Measurements from ENCODE around the gene TBX2. TPM values are rescaled to one million over a fixed set of nuclear protein-coding genes. Genes with fewer than 3 reads are reported as not detected.

The TBX2 gene
- polyA plus RNA-seq, 2 donors = 5.6 to 6.2 TPM

- no peaks in the 10 kb centered on the region for H3K36me3 ChIP-seq (ENCODE audit: control insufficient read depth in 2 of 2, insufficient read depth in 2 of 2, low read length in 1 of 2)
- peak overlapping the region; percentile 86 for H3K27ac ChIP-seq (ENCODE audit: low read depth in 2 of 2, low read length in 1 of 2)
- 4 to 13% methylated on average over 17 to 29 of the region's 29 CpGs for WGBS, 2 donors
- no peaks in the 10 kb centered on the region for H3K9me3 ChIP-seq (ENCODE audit: control insufficient read depth in 2 of 2, insufficient read depth in 1 of 2, low read depth in 1 of 2, low read length in 1 of 2)
- peaks cover 0 to 4% of the 10 kb centered on the region in 2 donors for H3K27me3 ChIP-seq (ENCODE audit: control insufficient read depth in 1 of 2, insufficient read depth in 2 of 2, low read length in 2 of 2)
- peaks cover 0 to 3% of the 10 kb centered on the region in 2 donors for H3K4me1 ChIP-seq (ENCODE audit: control insufficient read depth in 2 of 2, insufficient read depth in 2 of 2, low read length in 1 of 2)
- peak overlapping the region; percentile 50 to 60 for H3K4me3 ChIP-seq (ENCODE audit: low read depth in 1 of 2, low read length in 2 of 2)
Measured at GRCh38 chr17:61411011-61411260, 11.3 kb downstream of the TBX2 start.

- H3K27ac ChIP-seq (ENCODE audit: low read depth in 2 of 2, low read length in 1 of 2) = peak overlapping the region; percentile 86
- peaks cover 0 to 4% of the 10 kb centered on the region in 2 donors for H3K27me3 ChIP-seq (ENCODE audit: control insufficient read depth in 1 of 2, insufficient read depth in 2 of 2, low read length in 2 of 2)
Measured at GRCh38 chr17:61411261-61412142, 11.9 kb downstream of the TBX2 start.

GRCh38 chr17:61412143-61412859, 12.7 kb downstream of the TBX2 start:
- H3K27me3 ChIP-seq (ENCODE audit: control insufficient read depth in 1 of 2, insufficient read depth in 2 of 2, low read length in 2 of 2) = peaks cover 0 to 4% of the 10 kb centered on the region in 2 donors
- peaks cover 0 to 9% of the 10 kb centered on the region in 2 donors for H3K4me1 ChIP-seq (ENCODE audit: control insufficient read depth in 2 of 2, insufficient read depth in 2 of 2, low read length in 1 of 2)
- peak overlapping the region; percentile 86 for H3K27ac ChIP-seq (ENCODE audit: low read depth in 2 of 2, low read length in 1 of 2)
- no peaks in the 10 kb centered on the region for H3K36me3 ChIP-seq (ENCODE audit: control insufficient read depth in 2 of 2, insufficient read depth in 2 of 2, low read length in 1 of 2)
- peak overlapping the region; percentile 50 to 60 for H3K4me3 ChIP-seq (ENCODE audit: low read depth in 1 of 2, low read length in 2 of 2)
- H3K9me3 ChIP-seq (ENCODE audit: control insufficient read depth in 2 of 2, insufficient read depth in 1 of 2, low read depth in 1 of 2, low read length in 1 of 2) = no peaks in the 10 kb centered on the region
- WGBS, 2 donors = 0 to 1% methylated on average over 64 to 69 of the region's 69 CpGs

More at GRCh38 chr17:61411261-61412142, 11.9 kb downstream of the TBX2 start:
- peak overlapping the region; percentile 50 to 60 for H3K4me3 ChIP-seq (ENCODE audit: low read depth in 1 of 2, low read length in 2 of 2)
- H3K36me3 ChIP-seq (ENCODE audit: control insufficient read depth in 2 of 2, insufficient read depth in 2 of 2, low read length in 1 of 2) = no peaks in the 10 kb centered on the region
- peaks cover 0 to 4% of the 10 kb centered on the region in 2 donors for H3K4me1 ChIP-seq (ENCODE audit: control insufficient read depth in 2 of 2, insufficient read depth in 2 of 2, low read length in 1 of 2)
- no peaks in the 10 kb centered on the region for H3K9me3 ChIP-seq (ENCODE audit: control insufficient read depth in 2 of 2, insufficient read depth in 1 of 2, low read depth in 1 of 2, low read length in 1 of 2)
- WGBS, 2 donors = 1 to 2% methylated on average over 67 to 75 of the region's 75 CpGs

GRCh38 chr17:61412860-61413660, 13.4 kb downstream of the TBX2 start:
- Histone ChIP-seq H3K27ac (ENCODE audit: low read depth in 2 of 2, low read length in 1 of 2) (peak overlapping the region; percentile 41 to 65), H3K36me3 (ENCODE audit: control insufficient read depth in 2 of 2, insufficient read depth in 2 of 2, low read length in 1 of 2) (no peaks in the 10 kb centered on the region), H3K4me1 (ENCODE audit: control insufficient read depth in 2 of 2, insufficient read depth in 2 of 2, low read length in 1 of 2) (peaks cover 0 to 9% of the 10 kb centered on the region in 2 donors), H3K27me3 (ENCODE audit: control insufficient read depth in 1 of 2, insufficient read depth in 2 of 2, low read length in 2 of 2) (peaks cover 0 to 4% of the 10 kb centered on the region in 2 donors), H3K4me3 (ENCODE audit: low read depth in 1 of 2, low read length in 2 of 2) (peak overlapping the region; percentile 50 to 60), H3K9me3 (ENCODE audit: control insufficient read depth in 2 of 2, insufficient read depth in 1 of 2, low read depth in 1 of 2, low read length in 1 of 2) (no peaks in the 10 kb centered on the region)
- WGBS, 2 donors = 15 to 18% methylated on average over 33 to 38 of the region's 38 CpGs

- 87 to 89% methylated on average over 8 of the region's 8 CpGs for WGBS, 2 donors
- Histone ChIP-seq H3K27me3 (ENCODE audit: control insufficient read depth in 1 of 2, insufficient read depth in 2 of 2, low read length in 2 of 2) (no peaks in the 10 kb centered on the region), H3K4me3 (ENCODE audit: low read depth in 1 of 2, low read length in 2 of 2) (no peak overlapping the region), H3K4me1 (ENCODE audit: control insufficient read depth in 2 of 2, insufficient read depth in 2 of 2, low read length in 1 of 2) (peaks cover 0 to 9% of the 10 kb centered on the region in 2 donors), H3K9me3 (ENCODE audit: control insufficient read depth in 2 of 2, insufficient read depth in 1 of 2, low read depth in 1 of 2, low read length in 1 of 2) (no peaks in the 10 kb centered on the region), H3K36me3 (ENCODE audit: control insufficient read depth in 2 of 2, insufficient read depth in 2 of 2, low read length in 1 of 2) (no peaks in the 10 kb centered on the region), H3K27ac (ENCODE audit: low read depth in 2 of 2, low read length in 1 of 2) (no peak overlapping the region)
Measured at GRCh38 chr17:61413661-61414126, 14.1 kb downstream of the TBX2 start.

- 54 to 68% methylated on average over 16 of the region's 16 CpGs for WGBS, 2 donors
- Histone ChIP-seq H3K4me3 (ENCODE audit: low read depth in 1 of 2, low read length in 2 of 2) (no peak overlapping the region), H3K36me3 (ENCODE audit: control insufficient read depth in 2 of 2, insufficient read depth in 2 of 2, low read length in 1 of 2) (no peaks in the 10 kb centered on the region), H3K9me3 (ENCODE audit: control insufficient read depth in 2 of 2, insufficient read depth in 1 of 2, low read depth in 1 of 2, low read length in 1 of 2) (no peaks in the 10 kb centered on the region), H3K27me3 (ENCODE audit: control insufficient read depth in 1 of 2, insufficient read depth in 2 of 2, low read length in 2 of 2) (no peaks in the 10 kb centered on the region), H3K27ac (ENCODE audit: low read depth in 2 of 2, low read length in 1 of 2) (no peak overlapping the region), H3K4me1 (ENCODE audit: control insufficient read depth in 2 of 2, insufficient read depth in 2 of 2, low read length in 1 of 2) (peaks cover 0 to 9% of the 10 kb centered on the region in 2 donors)
Measured at GRCh38 chr17:61414141-61414935, 14.7 kb downstream of the TBX2 start.

GRCh38 chr17:61414936-61415251, 15.3 kb downstream of the TBX2 start:
- Histone ChIP-seq H3K4me3 (ENCODE audit: low read depth in 1 of 2, low read length in 2 of 2) (no peak overlapping the region), H3K36me3 (ENCODE audit: control insufficient read depth in 2 of 2, insufficient read depth in 2 of 2, low read length in 1 of 2) (no peaks in the 10 kb centered on the region), H3K27me3 (ENCODE audit: control insufficient read depth in 1 of 2, insufficient read depth in 2 of 2, low read length in 2 of 2) (no peaks in the 10 kb centered on the region), H3K27ac (ENCODE audit: low read depth in 2 of 2, low read length in 1 of 2) (no peak overlapping the region), H3K4me1 (ENCODE audit: control insufficient read depth in 2 of 2, insufficient read depth in 2 of 2, low read length in 1 of 2) (peaks cover 0 to 9% of the 10 kb centered on the region in 2 donors), H3K9me3 (ENCODE audit: control insufficient read depth in 2 of 2, insufficient read depth in 1 of 2, low read depth in 1 of 2, low read length in 1 of 2) (no peaks in the 10 kb centered on the region)
- WGBS, 2 donors = 78 to 82% methylated on average over 5 of the region's 5 CpGs

- 92 to 93% methylated on average over 6 of the region's 6 CpGs for WGBS, 2 donors
- Histone ChIP-seq H3K27me3 (ENCODE audit: control insufficient read depth in 1 of 2, insufficient read depth in 2 of 2, low read length in 2 of 2) (no peaks in the 10 kb centered on the region), H3K4me1 (ENCODE audit: control insufficient read depth in 2 of 2, insufficient read depth in 2 of 2, low read length in 1 of 2) (peaks cover 0 to 9% of the 10 kb centered on the region in 2 donors), H3K36me3 (ENCODE audit: control insufficient read depth in 2 of 2, insufficient read depth in 2 of 2, low read length in 1 of 2) (no peaks in the 10 kb centered on the region), H3K9me3 (ENCODE audit: control insufficient read depth in 2 of 2, insufficient read depth in 1 of 2, low read depth in 1 of 2, low read length in 1 of 2) (no peaks in the 10 kb centered on the region), H3K27ac (ENCODE audit: low read depth in 2 of 2, low read length in 1 of 2) (no peak overlapping the region), H3K4me3 (ENCODE audit: low read depth in 1 of 2, low read length in 2 of 2) (no peak overlapping the region)
Measured at GRCh38 chr17:61415374-61416210, 15.9 kb downstream of the TBX2 start.

All from esophagus (tissue), 2 donors.